Right lobe of liver (tissue), 4 donors: ENCODE data around the gene ALDH2.

Source experiments
- POLR2A ChIP-seq: fragments of 450-650 bp; IDR thresholded peaks from one replicate; pipeline ENCODE4 v1.6.1; 2017; ENCODE audit warnings: antibody characterized with exemption, mild to moderate bottlenecking
- TF ChIP-seq, protein P1 (sequence below), 4 donors: fragments of 200-600 bp in 3 of 4; fragments of 450-650 bp in 1 of 4; IDR thresholded peaks; one replicate each; pipeline versions ENCODE4 v1.5.1 to v1.8.0; 2016 to 2022; ENCODE audit warnings: antibody characterized with exemption in 4 of 4, mild to moderate bottlenecking in 2 of 4
- donor health status: DM: no; HTN: no; CAD: no.
- donor health status: DM: no; HTN: no; CAD: no.
- donor health status: DM: no; HTN: yes; CAD: no.

DNA sequence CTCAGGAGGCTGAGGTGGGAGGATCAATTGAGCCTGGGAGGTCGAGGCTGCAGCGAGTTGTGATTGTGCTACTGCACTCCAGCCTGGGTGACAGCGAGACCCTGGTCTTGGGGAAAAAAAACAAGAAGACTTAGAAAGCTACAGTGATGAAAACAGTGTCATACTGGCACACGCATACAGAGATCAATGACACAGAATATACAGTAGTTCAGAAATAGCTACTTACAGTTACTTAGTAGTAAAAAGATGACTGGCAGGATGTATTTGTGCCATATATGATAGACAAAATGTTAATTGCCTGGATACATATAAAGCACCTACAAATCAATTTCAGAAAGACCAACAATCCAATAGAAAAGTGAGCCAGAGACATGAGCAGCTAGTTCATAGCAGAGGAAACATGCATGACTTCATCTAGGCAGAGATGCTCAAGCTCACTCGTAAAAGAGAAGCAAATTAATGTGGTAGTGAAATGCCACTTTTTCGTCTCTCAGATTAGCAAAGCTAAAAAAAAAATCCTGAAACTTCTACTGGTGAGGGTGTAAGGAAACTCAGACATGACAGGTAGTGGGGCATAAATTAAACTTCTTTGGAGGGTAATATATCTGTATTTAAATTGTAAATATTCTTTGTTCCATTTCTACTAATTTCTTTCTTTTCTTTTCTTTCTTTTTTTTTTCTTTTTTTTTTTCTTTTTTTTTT is 2.5 kb upstream of the ALDH2 start:
- TF ChIP-seq, protein P1, sequence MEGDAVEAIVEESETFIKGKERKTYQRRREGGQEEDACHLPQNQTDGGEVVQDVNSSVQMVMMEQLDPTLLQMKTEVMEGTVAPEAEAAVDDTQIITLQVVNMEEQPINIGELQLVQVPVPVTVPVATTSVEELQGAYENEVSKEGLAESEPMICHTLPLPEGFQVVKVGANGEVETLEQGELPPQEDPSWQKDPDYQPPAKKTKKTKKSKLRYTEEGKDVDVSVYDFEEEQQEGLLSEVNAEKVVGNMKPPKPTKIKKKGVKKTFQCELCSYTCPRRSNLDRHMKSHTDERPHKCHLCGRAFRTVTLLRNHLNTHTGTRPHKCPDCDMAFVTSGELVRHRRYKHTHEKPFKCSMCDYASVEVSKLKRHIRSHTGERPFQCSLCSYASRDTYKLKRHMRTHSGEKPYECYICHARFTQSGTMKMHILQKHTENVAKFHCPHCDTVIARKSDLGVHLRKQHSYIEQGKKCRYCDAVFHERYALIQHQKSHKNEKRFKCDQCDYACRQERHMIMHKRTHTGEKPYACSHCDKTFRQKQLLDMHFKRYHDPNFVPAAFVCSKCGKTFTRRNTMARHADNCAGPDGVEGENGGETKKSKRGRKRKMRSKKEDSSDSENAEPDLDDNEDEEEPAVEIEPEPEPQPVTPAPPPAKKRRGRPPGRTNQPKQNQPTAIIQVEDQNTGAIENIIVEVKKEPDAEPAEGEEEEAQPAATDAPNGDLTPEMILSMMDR (IDR thresholded peaks at IDR 0.05): no peak
- no peak for TF ChIP-seq POLR2A
